Adrenal gland (tissue), 12 donors: ENCODE data around the gene KLF13. TPM values are rescaled to one million over a fixed set of nuclear protein-coding genes. Genes with fewer than 3 reads are reported as not detected.
A peak's percentile ranks its signal among the peaks of the same experiment; 100 is the strongest.

Experiments
- DNase-seq, 7 donors: peaks; one replicate each; pipeline ENCODE4 v3.0.0-alpha.2; 2019 to 2020
- H3K27ac ChIP-seq, 5 donors: fragments of 200-600 bp; sonication (generic) in 4 of 5; 1 replicate in 3 of 5; 2 replicates in 2 of 5; pipeline versions ENCODE4 v1.5.1 to v1.8.0; 2016 to 2020; ENCODE audit warnings: mild to moderate bottlenecking in 1 of 5
- H3K27me3 ChIP-seq: fragments of 200-600 bp; 2 replicates; pipeline ENCODE4 v1.8.0; 2021
- H3K36me3 ChIP-seq, 2 donors: fragments of 200-600 bp; replicated peaks in 1 of 2; 1 replicate in 1 of 2; 2 replicates in 1 of 2; pipeline versions ENCODE4 v1.5.1 to v1.8.0; 2018 to 2022
- H3K4me1 ChIP-seq, 2 donors: fragments of 200-600 bp; replicated peaks in 1 of 2; 1 replicate in 1 of 2; 2 replicates in 1 of 2; pipeline versions ENCODE4 v1.5.1 to v1.8.0; 2018 to 2021
- H3K4me3 ChIP-seq, 4 donors: fragments of 200-600 bp; sonication (generic) in 3 of 4; one replicate each; pipeline ENCODE4 v1.5.1; 2016 to 2018
- H3K9me3 ChIP-seq, 3 donors: fragments of 200-600 bp; sonication (generic) in 1 of 3; replicated peaks in 1 of 3; 1 replicate in 2 of 3; 2 replicates in 1 of 3; pipeline versions ENCODE4 v1.5.1 to v1.8.0; 2016 to 2021
- POLR2A ChIP-seq, 2 donors: fragments of 450-650 bp; IDR thresholded peaks; one replicate each; pipeline ENCODE4 v1.6.1; 2017; ENCODE audit warnings: antibody characterized with exemption in 2 of 2, mild to moderate bottlenecking in 2 of 2, moderate library complexity in 1 of 2
- WGBS, 4 donors: extraction: QIAGEN DNeasy Blood & Tissue Kit in 2 of 4; methylation state at CpG; one replicate each; pipeline versions ENCODE4 v1.1.5 to v1.1.7; 2013 to 2017; 5-methylcytosine and 5-hydroxymethylcytosine counted together
- intact Hi-C, 2 donors: fragments of 100-400 bp; cut with DNase I; formaldehyde crosslinking; loops; one replicate each; pipeline versions ENCODE4 v1.14.1 to v1.15.0; 2022 to 2023
- polyA plus RNA-seq, 3 donors: library from polyadenylated mRNA; stranded (reverse); fragments of 200-250 nt in 2 of 3; fragments of 350-450 nt in 1 of 3; fragmentation: Illumina TruSeq in 1 of 3; extraction: RNeasy Lipid Tissue Mini Kit (QIAGEN cat#74804) in 1 of 3; gene quantifications; one replicate each; pipeline ENCODE4 v1.2.3, GENCODE V29; 2013 to 2014
- total RNA-seq, 9 donors: library from RNA; depleted of rRNA in 4 of 9; stranded (reverse); fragments of >200 nt in 4 of 9; fragments of 120-200 nt in 1 of 9; fragmentation: NEBNext Ultra II Directional in 1 of 9; extraction: Animal tissue kit (Norgen Biotek cat#: 25700) in 1 of 9; gene quantifications; one replicate each; pipeline versions ENCODE4 v1.1.0 to v1.2.4, GENCODE V29; 2013 to 2023
- TF ChIP-seq, protein P1 (sequence below), 6 experiments: fragments of 450-650 bp in 4 of 6; fragments of 200-600 bp in 2 of 6; sonication (generic) in 1 of 6; IDR thresholded peaks; 1 replicate in 5 of 6; 2 replicates in 1 of 6; pipeline versions ENCODE4 v1.5.1 to v1.8.0; 2016 to 2021; ENCODE audit warnings: antibody characterized with exemption in 6 of 6, mild to moderate bottlenecking in 2 of 6, moderate library complexity in 1 of 6
- donor health status: healthy with polysubstance abuse.
- donor health status: Bipolar disorder and iron deficiency.
- donor health status: DM: yes; HTN: yes; CAD: no.
- donor health status: DM: no; HTN: no; CAD: no.
- donor health status: DM: no; HTN: no; CAD: no.
- donor health status: DM: yes; HTN: yes; CAD: no.

KLF13 gene
- total and polyA plus RNA-seq, 12 donors = 8.4 to 65.9 (median 31.9) TPM

DNA sequence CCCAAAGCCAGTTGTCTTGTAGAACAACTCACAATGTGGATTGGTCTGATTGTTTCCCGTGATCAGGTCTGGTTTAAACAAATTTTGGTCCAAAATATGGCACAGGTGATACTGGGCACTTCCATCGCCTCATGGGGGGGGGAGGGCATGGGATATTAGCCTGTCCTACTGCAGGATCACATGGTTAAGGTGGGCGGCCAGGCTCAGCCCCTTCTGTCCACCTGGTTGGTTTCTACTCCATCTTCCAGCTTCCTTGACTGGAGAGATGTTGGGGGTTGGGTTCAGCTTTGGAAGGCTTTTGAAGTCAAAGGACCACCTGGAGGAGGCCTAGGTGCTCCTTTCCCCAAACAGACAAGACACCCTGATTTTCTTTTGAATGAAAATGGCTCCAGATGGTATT is 7.2 kb downstream of the KLF13 start:
- intact Hi-C loops = no loop called here
- DNase-seq = no peak
- Histone ChIP-seq H3K9me3 (no peaks in the 10 kb centered on the region), H3K36me3 (no peaks in the 10 kb centered on the region), H3K27me3 (no peaks in the 10 kb centered on the region), H3K4me3 (no peak overlapping the region), H3K4me1 (peaks cover 19 to 73% of the 10 kb centered on the region in 2 donors), H3K27ac (no peak overlapping the region)
- TF ChIP-seq POLR2A (IDR thresholded peaks at IDR 0.05) = no peak
- TF ChIP-seq, protein P1, sequence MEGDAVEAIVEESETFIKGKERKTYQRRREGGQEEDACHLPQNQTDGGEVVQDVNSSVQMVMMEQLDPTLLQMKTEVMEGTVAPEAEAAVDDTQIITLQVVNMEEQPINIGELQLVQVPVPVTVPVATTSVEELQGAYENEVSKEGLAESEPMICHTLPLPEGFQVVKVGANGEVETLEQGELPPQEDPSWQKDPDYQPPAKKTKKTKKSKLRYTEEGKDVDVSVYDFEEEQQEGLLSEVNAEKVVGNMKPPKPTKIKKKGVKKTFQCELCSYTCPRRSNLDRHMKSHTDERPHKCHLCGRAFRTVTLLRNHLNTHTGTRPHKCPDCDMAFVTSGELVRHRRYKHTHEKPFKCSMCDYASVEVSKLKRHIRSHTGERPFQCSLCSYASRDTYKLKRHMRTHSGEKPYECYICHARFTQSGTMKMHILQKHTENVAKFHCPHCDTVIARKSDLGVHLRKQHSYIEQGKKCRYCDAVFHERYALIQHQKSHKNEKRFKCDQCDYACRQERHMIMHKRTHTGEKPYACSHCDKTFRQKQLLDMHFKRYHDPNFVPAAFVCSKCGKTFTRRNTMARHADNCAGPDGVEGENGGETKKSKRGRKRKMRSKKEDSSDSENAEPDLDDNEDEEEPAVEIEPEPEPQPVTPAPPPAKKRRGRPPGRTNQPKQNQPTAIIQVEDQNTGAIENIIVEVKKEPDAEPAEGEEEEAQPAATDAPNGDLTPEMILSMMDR (IDR thresholded peaks at IDR 0.05) = no peak
- 92 to 98% (median 96%) methylated on average over 3 of the region's 3 CpGs for WGBS, 4 donors

GRCh38 chr15:31335989-31336592 is 9.5 kb downstream of the KLF13 start:
- Histone ChIP-seq H3K27ac (peak overlapping the region in 4 of 5 donors; percentile 44 to 69 (median 54)), H3K36me3 (no peaks in the 10 kb centered on the region), H3K27me3 (no peaks in the 10 kb centered on the region), H3K4me3 (no peak overlapping the region), H3K4me1 (peaks cover 25 to 77% of the 10 kb centered on the region in 2 donors), H3K9me3 (no peaks in the 10 kb centered on the region)
- DNase-seq = no peak
- TF ChIP-seq POLR2A (IDR thresholded peaks at IDR 0.05) = no peak
- TF ChIP-seq, protein P1 (IDR thresholded peaks at IDR 0.05) = no peak
- intact Hi-C loops = no loop called here
- WGBS, 4 donors = 66 to 81% (median 69%) methylated on average over 8 to 9 of the region's 9 CpGs

GRCh38 chr15:31336593-31337295 is 10.1 kb downstream of the KLF13 start:
- Histone ChIP-seq H3K27ac (peak overlapping the region in 3 of 5 donors; percentile 51 to 69 (median 57)), H3K9me3 (no peaks in the 10 kb centered on the region), H3K36me3 (no peaks in the 10 kb centered on the region), H3K4me3 (no peak overlapping the region), H3K4me1 (peaks cover 25 to 75% of the 10 kb centered on the region in 2 donors), H3K27me3 (no peaks in the 10 kb centered on the region)
- intact Hi-C loops = no loop called here
- TF ChIP-seq, protein P1 (IDR thresholded peaks at IDR 0.05) = no peak
- TF ChIP-seq POLR2A (IDR thresholded peaks at IDR 0.05) = no peak
- WGBS, 4 donors = 83 to 91% (median 85%) methylated on average over 10 to 13 of the region's 13 CpGs
- no peak for DNase-seq

GRCh38 chr15:31337352-31338031 is 10.9 kb downstream of the KLF13 start:
- Histone ChIP-seq H3K27ac (peak overlapping the region in 1 of 5 donors; percentile 73), H3K4me3 (no peak overlapping the region), H3K36me3 (no peaks in the 10 kb centered on the region), H3K4me1 (peaks cover 25 to 79% of the 10 kb centered on the region in 2 donors), H3K27me3 (no peaks in the 10 kb centered on the region), H3K9me3 (no peaks in the 10 kb centered on the region)
- intact Hi-C loops = loop anchor here in 1 of 2 donors (2.0 kb wide), 1 partner anchor 15 kb away; no protein-coding TSS in a partner anchor
- 82 to 91% (median 86%) methylated on average over 12 of the region's 12 CpGs for WGBS, 4 donors
- TF ChIP-seq, protein P1 (IDR thresholded peaks at IDR 0.05) = no peak
- no peak for TF ChIP-seq POLR2A (IDR thresholded peaks at IDR 0.05)
- no peak for DNase-seq
